GM19438 (cell line): ENCODE measurements around the gene NKAIN4.

Experiments used
- ATAC-seq: cut with Tn5 transposase; IDR thresholded peaks from one replicate; pipeline ENCODE4 v1.9.1; 2021; ENCODE audit warnings: low read depth; ENCODE audit not compliant: unreplicated experiment

NKAIN4 gene

GRCh38 chr20:63254232-63254605 lies at the start of gene NKAIN4:
Gene NKAIN4 (minus strand): TSS chr20:63254463. CDS start chr20:63254450, 13 bp downstream.
- no peak for ATAC-seq

GRCh38 chr20:63303095-63303666 lies 48.9 kb upstream of the NKAIN4 start:
- no peak for ATAC-seq

- no peak for ATAC-seq
These were observed 47.4 kb upstream of the NKAIN4 start for GRCh38 chr20:63301671-63302070.

GRCh38 chr20:63298731-63299312 lies 44.6 kb upstream of the NKAIN4 start:
- no peak for ATAC-seq

- no peak for ATAC-seq
These were observed 43.7 kb upstream of the NKAIN4 start for GRCh38 chr20:63297796-63298572.

GRCh38 chr20:63297371-63297781 lies 43.1 kb upstream of the NKAIN4 start:
- ATAC-seq = no peak

GRCh38 chr20:63296531-63297299 lies 42.5 kb upstream of the NKAIN4 start:
- no peak for ATAC-seq

GRCh38 chr20:63295846-63296245 lies 41.6 kb upstream of the NKAIN4 start:
- no peak for ATAC-seq

- no peak for ATAC-seq
These were observed 41.2 kb upstream of the NKAIN4 start for GRCh38 chr20:63295422-63295821.

- no peak for ATAC-seq
These were observed 40.8 kb upstream of the NKAIN4 start for GRCh38 chr20:63295018-63295417.

GRCh38 chr20:63294536-63294900 lies 40.3 kb upstream of the NKAIN4 start:
- ATAC-seq = no peak

- ATAC-seq = no peak
These were observed 39.7 kb upstream of the NKAIN4 start for GRCh38 chr20:63293871-63294535.

GRCh38 chr20:63293456-63293855 lies 39.2 kb upstream of the NKAIN4 start:
- no peak for ATAC-seq

- no peak for ATAC-seq
These were observed 38.6 kb upstream of the NKAIN4 start, which contains the start of gene COL20A1 for GRCh38 chr20:63292904-63293303. Gene COL20A1 (plus strand): TSS chr20:63293186. CDS start chr20:63295108, 1,922 bp downstream.

GRCh38 chr20:63292292-63292701 lies 38.0 kb upstream of the NKAIN4 start:
- ATAC-seq = no peak

- ATAC-seq = no peak
These were observed 37.5 kb upstream of the NKAIN4 start for GRCh38 chr20:63291811-63292210.

GRCh38 chr20:63290677-63291472 lies 36.6 kb upstream of the NKAIN4 start:
- no peak for ATAC-seq

GRCh38 chr20:63290136-63290676 lies 35.9 kb upstream of the NKAIN4 start:
- no peak for ATAC-seq

GRCh38 chr20:63289311-63290135 lies 35.3 kb upstream of the NKAIN4 start:
- no peak for ATAC-seq
